Subcutaneous adipose tissue (tissue), 4 donors: ENCODE data around the gene ZBBX. TPM values are rescaled to one million over a fixed set of nuclear protein-coding genes. Genes with fewer than 3 reads are reported as not detected.

Experiments used
- CTCF ChIP-seq: fragments of 450-650 bp; IDR thresholded peaks from one replicate; pipeline ENCODE4 v1.5.1; 2016; ENCODE audit warnings: low read depth, mild to moderate bottlenecking, control low read depth, antibody characterized with exemption, moderate library complexity
- total RNA-seq, 4 donors: library from RNA; depleted of rRNA; stranded (reverse); fragments of >200 nt; gene quantifications; one replicate each; pipeline ENCODE4 v1.1.0, GENCODE V29; 2016

ZBBX gene
- total RNA-seq, 4 donors from 2014 or later = not detected

GRCh38 chr3:167375478-167375877 is 4.6 kb downstream of the ZBBX start:
- no peak for TF ChIP-seq CTCF

- no peak for TF ChIP-seq CTCF
Measured at GRCh38 chr3:167372138-167372537, 8.0 kb downstream of the ZBBX start.

GRCh38 chr3:167361948-167362347 is 18.1 kb downstream of the ZBBX start:
- no peak for TF ChIP-seq CTCF

GRCh38 chr3:167361306-167361705 is 18.8 kb downstream of the ZBBX start:
- no peak for TF ChIP-seq CTCF

GRCh38 chr3:167355446-167355845 is 24.7 kb downstream of the ZBBX start:
- TF ChIP-seq CTCF = no peak

- no peak for TF ChIP-seq CTCF
Measured at GRCh38 chr3:167354751-167355150, 25.3 kb downstream of the ZBBX start.

- no peak for TF ChIP-seq CTCF
Measured at GRCh38 chr3:167350245-167350862, 29.7 kb downstream of the ZBBX start.
